Neural progenitor cell (in vitro differentiated cells): ENCODE results near the gene ARHGAP40.

Experiments used
- EZH2 ChIP-seq: fragments of 200-600 bp; sonication (generic); IDR thresholded peaks from 2 replicates; pipeline ENCODE4 v1.6.1; 2017; ENCODE audit warnings: antibody characterized with exemption, mild to moderate bottlenecking, moderate library complexity
- TF ChIP-seq, protein P1 (sequence below): fragments of 200-600 bp; sonication (generic); IDR thresholded peaks from 2 replicates; pipeline ENCODE4 v1.5.1; 2017; ENCODE audit warnings: antibody characterized with exemption, mild to moderate bottlenecking

DNA sequence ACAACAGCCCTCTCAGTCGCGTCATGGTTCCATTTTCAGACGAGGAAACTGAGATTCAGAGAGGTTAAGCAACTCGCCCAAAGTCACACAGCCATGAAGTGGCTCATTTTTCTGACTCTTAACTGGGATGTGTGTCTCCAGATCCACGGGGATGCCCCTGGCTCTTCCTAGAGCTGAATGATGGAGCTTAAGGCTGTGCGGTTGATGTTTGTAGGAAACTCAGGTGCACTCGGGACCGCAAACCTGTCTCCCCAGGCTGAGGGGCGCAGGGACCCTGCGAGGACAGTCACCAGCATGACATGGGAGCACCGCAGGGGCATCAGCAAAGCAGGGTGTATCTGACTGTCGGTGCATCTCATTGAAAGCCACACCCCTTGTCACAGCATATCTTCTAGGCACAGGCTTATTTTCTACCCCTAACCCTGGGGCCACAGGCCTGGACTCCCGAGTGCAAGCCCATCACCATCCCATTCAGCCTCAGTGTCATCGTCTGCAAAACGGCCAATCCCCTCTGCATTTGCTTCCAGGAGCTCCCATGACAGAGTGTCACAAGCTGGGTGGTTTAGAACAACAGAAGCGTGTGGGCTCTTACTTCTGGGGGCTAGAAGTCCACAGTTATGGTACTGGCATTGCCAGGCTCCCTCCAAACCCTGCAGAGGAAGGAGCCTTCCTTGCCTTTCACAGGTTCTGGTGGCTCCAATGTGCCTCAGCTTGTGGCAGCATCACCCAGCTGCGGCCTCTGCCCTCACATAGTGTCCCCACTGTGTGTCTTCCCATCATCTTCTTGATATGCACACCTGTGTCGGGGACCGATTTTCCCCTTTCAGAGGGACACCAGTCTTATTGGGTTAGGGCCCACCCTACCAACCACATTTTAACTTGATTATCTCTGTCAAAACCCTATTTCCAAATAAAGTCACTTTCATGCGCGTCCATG lies 9.9 kb upstream of the ARHGAP40 start:
- TF ChIP-seq, protein P1, sequence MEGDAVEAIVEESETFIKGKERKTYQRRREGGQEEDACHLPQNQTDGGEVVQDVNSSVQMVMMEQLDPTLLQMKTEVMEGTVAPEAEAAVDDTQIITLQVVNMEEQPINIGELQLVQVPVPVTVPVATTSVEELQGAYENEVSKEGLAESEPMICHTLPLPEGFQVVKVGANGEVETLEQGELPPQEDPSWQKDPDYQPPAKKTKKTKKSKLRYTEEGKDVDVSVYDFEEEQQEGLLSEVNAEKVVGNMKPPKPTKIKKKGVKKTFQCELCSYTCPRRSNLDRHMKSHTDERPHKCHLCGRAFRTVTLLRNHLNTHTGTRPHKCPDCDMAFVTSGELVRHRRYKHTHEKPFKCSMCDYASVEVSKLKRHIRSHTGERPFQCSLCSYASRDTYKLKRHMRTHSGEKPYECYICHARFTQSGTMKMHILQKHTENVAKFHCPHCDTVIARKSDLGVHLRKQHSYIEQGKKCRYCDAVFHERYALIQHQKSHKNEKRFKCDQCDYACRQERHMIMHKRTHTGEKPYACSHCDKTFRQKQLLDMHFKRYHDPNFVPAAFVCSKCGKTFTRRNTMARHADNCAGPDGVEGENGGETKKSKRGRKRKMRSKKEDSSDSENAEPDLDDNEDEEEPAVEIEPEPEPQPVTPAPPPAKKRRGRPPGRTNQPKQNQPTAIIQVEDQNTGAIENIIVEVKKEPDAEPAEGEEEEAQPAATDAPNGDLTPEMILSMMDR: no peak
- TF ChIP-seq EZH2: no peak
